HCT116 (cell line): Measurements from ENCODE around the gene MTA3. TPM values are rescaled to one million over a fixed set of nuclear protein-coding genes. Genes with fewer than 3 reads are reported as not detected.

Source experiments
- ATAC-seq: fragments of 200-7000 bp; cut with Tn5 transposase; 2 replicates; pipeline ENCODE4 v1.9.1; 2020; ENCODE audit warnings: mild to moderate bottlenecking, moderate library complexity
- BruUV-seq: library from RNA; stranded (reverse); fragments of 400-500 nt; replicated peaks from 2 replicates; lab custom pipeline; 2021; lab: Mats Ljungman, UMichigan
- CTCF ChIA-PET: fragments of 300-600 bp; sonication (Branson Sonifier 250); formaldehyde crosslinking; loops from one replicate; lab custom pipeline; 2021; ENCODE audit warnings: antibody characterized with exemption; lab: Charles Lee
- POLR2A ChIA-PET: fragments of 300-600, 350-600 bp; sonication (Branson Sonifier 250); formaldehyde crosslinking; loops from one replicate; lab custom pipeline; 2021; ENCODE audit warnings: antibody characterized with exemption; lab: Charles Lee
- RAD21 ChIA-PET, 2 experiments: fragments of 300-600 bp; sonication (Branson Sonifier 250); formaldehyde crosslinking; loops; one replicate each; lab custom pipeline; 2023; ENCODE audit warnings: low total read pairs in 2 of 2; ENCODE audit not compliant: uncharacterized antibody in 2 of 2, unreplicated experiment in 2 of 2, low non-redundant PET in 1 of 2; lab: Charles Lee
- DNase-seq: peaks from one replicate; pipeline ENCODE4 v3.0.0-alpha.2; 2010; ENCODE audit warnings: low read depth, low spot score
- H2AFZ ChIP-seq: fragments of 200-600 bp; shearing (Covaris generic), sonication (generic); 2 replicates; pipeline ENCODE4 v1.6.1; 2017; ENCODE audit warnings: low read depth, mixed run types, mixed read lengths, antibody characterized with exemption, low read length; ENCODE audit not compliant: poor library complexity, severe bottlenecking
- H3K27ac ChIP-seq: 2 replicates; pipeline ENCODE4 v1.5.1; 2012; ENCODE audit warnings: low read depth, low read length
- H3K27me3 ChIP-seq: fragments of 200-600 bp; sonication (generic); 2 replicates; pipeline ENCODE4 v1.6.1; 2016; ENCODE audit warnings: mixed run types, low read length, mixed read lengths; ENCODE audit not compliant: insufficient read depth
- H3K36me3 ChIP-seq, 2 experiments: fragments of 200-500 bp in 1 of 2; fragments of 200-600 bp in 1 of 2; sonication (Bioruptor generic) in 1 of 2; sonication (generic) in 1 of 2; 2 replicates each; pipeline versions ENCODE4 v1.5.1 to v1.6.1; 2014 to 2016; ENCODE audit warnings: low read length in 2 of 2, inconsistent platforms in 1 of 2, mixed read lengths in 1 of 2, mixed run types in 1 of 2; ENCODE audit not compliant: insufficient read depth in 2 of 2, control insufficient read depth in 1 of 2
- H3K4me1 ChIP-seq, 2 experiments: fragments of 200-600 bp in 1 of 2; sonication (generic) in 1 of 2; 2 replicates each; pipeline versions ENCODE4 v1.5.1 to v1.6.1; 2012 to 2017; ENCODE audit warnings: low read length in 2 of 2, inconsistent platforms in 1 of 2, mild to moderate bottlenecking in 1 of 2, mixed read lengths in 1 of 2, mixed run types in 1 of 2, moderate library complexity in 1 of 2; ENCODE audit not compliant: insufficient read depth in 2 of 2, control insufficient read depth in 1 of 2
- H3K4me2 ChIP-seq: fragments of 200-600 bp; sonication (generic); 2 replicates; pipeline ENCODE4 v1.6.1; 2017; ENCODE audit warnings: mixed run types, low read length, mixed read lengths
- H3K4me3 ChIP-seq, 2 experiments: fragments of 200-600 bp in 1 of 2; sonication (generic) in 1 of 2; replicated peaks in 1 of 2; 2 replicates each; pipeline ENCODE4 v1.5.1; 2011 to 2016; ENCODE audit warnings: low read length in 2 of 2, control low read depth in 1 of 2, low read depth in 1 of 2, mild to moderate bottlenecking in 1 of 2, mixed read lengths in 1 of 2, mixed run types in 1 of 2
- H3K79me2 ChIP-seq: fragments of 200-600 bp; sonication (generic); 2 replicates; pipeline ENCODE4 v1.6.1; 2017; ENCODE audit warnings: mild to moderate bottlenecking, mixed run types, low read length, moderate library complexity, mixed read lengths; ENCODE audit not compliant: insufficient read depth
- H3K9ac ChIP-seq: fragments of 200-600 bp; sonication (generic); 2 replicates; pipeline ENCODE4 v1.6.1; 2016; ENCODE audit warnings: low read length, mixed read lengths
- H3K9me2 ChIP-seq: fragments of 200-600 bp; sonication (generic), shearing (Covaris generic); 2 replicates; pipeline ENCODE4 v1.6.1; 2017; ENCODE audit warnings: mixed run types, mild to moderate bottlenecking, moderate library complexity; ENCODE audit not compliant: insufficient read depth
- H3K9me3 ChIP-seq, 2 experiments: fragments of 200-500 bp in 1 of 2; fragments of 200-600 bp in 1 of 2; sonication (Bioruptor generic) in 1 of 2; sonication (generic) in 1 of 2; 2 replicates each; pipeline ENCODE4 v1.6.1; 2014 to 2017; ENCODE audit warnings: low read length in 2 of 2, mixed read lengths in 2 of 2, inconsistent platforms in 1 of 2, low read depth in 1 of 2, mild to moderate bottlenecking in 1 of 2, mixed run types in 1 of 2, moderate library complexity in 1 of 2; ENCODE audit not compliant: control insufficient read depth in 1 of 2, insufficient read depth in 1 of 2
- H4K20me1 ChIP-seq: fragments of 200-600 bp; sonication (generic), shearing (Covaris generic); 2 replicates; pipeline ENCODE4 v1.6.1; 2017; ENCODE audit warnings: mixed run types, mild to moderate bottlenecking, moderate library complexity; ENCODE audit not compliant: insufficient read depth
- CEBPB ChIP-seq: IDR thresholded peaks from 2 replicates; pipeline ENCODE4 v1.6.1; 2012; ENCODE audit warnings: low read depth
- EGR1 ChIP-seq: IDR thresholded peaks from 2 replicates; pipeline ENCODE4 v1.6.1; 2012; ENCODE audit warnings: low read depth
- POLR2A ChIP-seq: IDR thresholded peaks from 2 replicates; pipeline ENCODE4 v1.7.0; 2011; ENCODE audit warnings: borderline replicate concordance; ENCODE audit not compliant: insufficient read depth, insufficient read length; ENCODE audit errors: extremely low read depth
- TCF7L2 ChIP-seq: IDR thresholded peaks from 2 replicates; pipeline ENCODE4 v1.7.0; 2011; ENCODE audit warnings: borderline replicate concordance, inconsistent platforms; ENCODE audit not compliant: insufficient read depth, insufficient read length; ENCODE audit errors: extremely low read depth
- YY1 ChIP-seq: IDR thresholded peaks from 2 replicates; pipeline ENCODE4 v1.6.1; 2011; ENCODE audit warnings: low read length, low read depth, moderate library complexity, mild to moderate bottlenecking; ENCODE audit not compliant: insufficient replicate concordance; ENCODE audit errors: extremely low read depth
- intact Hi-C: fragments of 100-400 bp; cut with micrococcal nuclease; formaldehyde crosslinking; loops from 2 replicates; pipeline ENCODE4 v1.10.0; 2022
- total RNA-seq: library from RNA; stranded (reverse); gene quantifications from one replicate; pipeline ENCODE4 v1.2.1, GENCODE V29; 2021; ENCODE audit not compliant: unreplicated experiment
- TF ChIP-seq, protein P1 (sequence below), 3 experiments: fragments of 200-600 bp in 1 of 3; sonication (generic) in 1 of 3; IDR thresholded peaks in 2 of 3; conservative IDR thresholded peaks in 1 of 3; 2 replicates each; pipeline ENCODE4 v1.5.1; 2012 to 2017; ENCODE audit warnings: low read depth in 2 of 3, low read length in 2 of 3, antibody characterized with exemption in 1 of 3, borderline replicate concordance in 1 of 3, control low read depth in 1 of 3, mild to moderate bottlenecking in 1 of 3, mixed read lengths in 1 of 3, mixed run types in 1 of 3, moderate library complexity in 1 of 3; ENCODE audit not compliant: insufficient read depth in 1 of 3
- TF ChIP-seq, protein P2 (sequence below): IDR thresholded peaks from 2 replicates; pipeline ENCODE4 v1.6.1; 2012; ENCODE audit warnings: low read depth

The MTA3 gene
- total RNA-seq, 1 experiment from 2014 or later, result 46.3 TPM

DNA sequence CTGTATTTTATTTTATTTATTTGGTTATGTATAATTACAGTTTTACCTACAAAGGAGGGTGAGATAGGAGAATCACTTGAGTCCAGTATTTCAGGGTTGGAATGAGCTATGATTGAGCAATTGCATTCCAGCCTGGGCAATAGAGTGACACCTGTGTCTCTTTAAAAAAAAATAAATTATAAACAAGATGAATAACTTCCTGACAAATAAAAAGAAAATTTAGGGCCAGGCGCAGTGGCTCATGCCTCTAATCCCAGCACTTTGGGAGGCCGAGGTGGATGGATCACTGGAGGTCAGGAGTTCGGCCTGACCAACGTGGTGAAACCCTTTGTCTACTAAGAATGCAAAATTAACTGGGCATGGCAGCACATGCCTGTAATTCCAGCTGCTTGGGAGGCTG lies 17.3 kb downstream of the MTA3 start:
- intact Hi-C loops, result no loop called here
- POLR2A ChIA-PET, result no interaction called here

More for the DNA sequence above, 17.3 kb downstream of the MTA3 start:
- Histone ChIP-seq H3K36me3 (peaks cover 0 to 4% of the 10 kb centered on the region in 2 experiments; a peak in 2 of 4 replicates), H3K9me2 (no peaks in the 10 kb centered on the region), H4K20me1 (no peaks in the 10 kb centered on the region), H2AFZ (no peak overlapping the region), H3K27me3 (no peaks in the 10 kb centered on the region), H3K9ac (no peak overlapping the region), H3K4me2 (no peak overlapping the region), H3K27ac (no peak overlapping the region), H3K4me1 (no peaks in the 10 kb centered on the region), H3K4me3 (no peak overlapping the region), H3K9me3 (no peaks in the 10 kb centered on the region), H3K79me2 (peaks cover 15% of the 10 kb centered on the region; the same call in 1 of the 2 replicates)
- BruUV-seq, result no TSS peak
- no peak for ATAC-seq
- no peak for DNase-seq
- ChIA-PET CTCF (no interaction called here), RAD21 (no interaction called here)
- TF ChIP-seq, protein P1, sequence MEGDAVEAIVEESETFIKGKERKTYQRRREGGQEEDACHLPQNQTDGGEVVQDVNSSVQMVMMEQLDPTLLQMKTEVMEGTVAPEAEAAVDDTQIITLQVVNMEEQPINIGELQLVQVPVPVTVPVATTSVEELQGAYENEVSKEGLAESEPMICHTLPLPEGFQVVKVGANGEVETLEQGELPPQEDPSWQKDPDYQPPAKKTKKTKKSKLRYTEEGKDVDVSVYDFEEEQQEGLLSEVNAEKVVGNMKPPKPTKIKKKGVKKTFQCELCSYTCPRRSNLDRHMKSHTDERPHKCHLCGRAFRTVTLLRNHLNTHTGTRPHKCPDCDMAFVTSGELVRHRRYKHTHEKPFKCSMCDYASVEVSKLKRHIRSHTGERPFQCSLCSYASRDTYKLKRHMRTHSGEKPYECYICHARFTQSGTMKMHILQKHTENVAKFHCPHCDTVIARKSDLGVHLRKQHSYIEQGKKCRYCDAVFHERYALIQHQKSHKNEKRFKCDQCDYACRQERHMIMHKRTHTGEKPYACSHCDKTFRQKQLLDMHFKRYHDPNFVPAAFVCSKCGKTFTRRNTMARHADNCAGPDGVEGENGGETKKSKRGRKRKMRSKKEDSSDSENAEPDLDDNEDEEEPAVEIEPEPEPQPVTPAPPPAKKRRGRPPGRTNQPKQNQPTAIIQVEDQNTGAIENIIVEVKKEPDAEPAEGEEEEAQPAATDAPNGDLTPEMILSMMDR (IDR thresholded peaks at IDR 0.05 in 2 of 3, conservative IDR thresholded peaks at IDR 0.05 in 1 of 3; ENCODE audit: borderline replicate concordance in 1 of 3, insufficient read depth in 1 of 3, low read depth in 2 of 3, low read length in 2 of 3), result no peak
- TF ChIP-seq POLR2A (no peak), YY1 (no peak), TCF7L2 (no peak), EGR1 (no peak), CEBPB (no peak)
- TF ChIP-seq, protein P2, sequence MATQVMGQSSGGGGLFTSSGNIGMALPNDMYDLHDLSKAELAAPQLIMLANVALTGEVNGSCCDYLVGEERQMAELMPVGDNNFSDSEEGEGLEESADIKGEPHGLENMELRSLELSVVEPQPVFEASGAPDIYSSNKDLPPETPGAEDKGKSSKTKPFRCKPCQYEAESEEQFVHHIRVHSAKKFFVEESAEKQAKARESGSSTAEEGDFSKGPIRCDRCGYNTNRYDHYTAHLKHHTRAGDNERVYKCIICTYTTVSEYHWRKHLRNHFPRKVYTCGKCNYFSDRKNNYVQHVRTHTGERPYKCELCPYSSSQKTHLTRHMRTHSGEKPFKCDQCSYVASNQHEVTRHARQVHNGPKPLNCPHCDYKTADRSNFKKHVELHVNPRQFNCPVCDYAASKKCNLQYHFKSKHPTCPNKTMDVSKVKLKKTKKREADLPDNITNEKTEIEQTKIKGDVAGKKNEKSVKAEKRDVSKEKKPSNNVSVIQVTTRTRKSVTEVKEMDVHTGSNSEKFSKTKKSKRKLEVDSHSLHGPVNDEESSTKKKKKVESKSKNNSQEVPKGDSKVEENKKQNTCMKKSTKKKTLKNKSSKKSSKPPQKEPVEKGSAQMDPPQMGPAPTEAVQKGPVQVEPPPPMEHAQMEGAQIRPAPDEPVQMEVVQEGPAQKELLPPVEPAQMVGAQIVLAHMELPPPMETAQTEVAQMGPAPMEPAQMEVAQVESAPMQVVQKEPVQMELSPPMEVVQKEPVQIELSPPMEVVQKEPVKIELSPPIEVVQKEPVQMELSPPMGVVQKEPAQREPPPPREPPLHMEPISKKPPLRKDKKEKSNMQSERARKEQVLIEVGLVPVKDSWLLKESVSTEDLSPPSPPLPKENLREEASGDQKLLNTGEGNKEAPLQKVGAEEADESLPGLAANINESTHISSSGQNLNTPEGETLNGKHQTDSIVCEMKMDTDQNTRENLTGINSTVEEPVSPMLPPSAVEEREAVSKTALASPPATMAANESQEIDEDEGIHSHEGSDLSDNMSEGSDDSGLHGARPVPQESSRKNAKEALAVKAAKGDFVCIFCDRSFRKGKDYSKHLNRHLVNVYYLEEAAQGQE, result no peak
